ENCODE data around the gene USP20.

Gene USP20

GRCh38 chr9:129816501-129817435, 18.5 kb upstream of the USP20 start:
- peaks cover 24 to 87% (median 63%) of the 10 kb centered on the region in 4 experiments for H3K36me3 ChIP-seq (ENCODE audit: control insufficient read depth in 4 of 4, insufficient read depth in 4 of 4, low read length in 3 of 4)
- ChIA-PET CTCF (interaction anchor here (1.4 kb wide), 1 partner anchor 90 kb away, joined by 3 read pairs; no protein-coding TSS in a partner anchor), POLR2A (interaction anchor here (1.0 to 1.2 kb wide), 2 partner anchors 59 to 226 kb away, joined by 3 read pairs; partner anchors contain the start of gene FNBP1)
- 92% methylated on average over 11 of the region's 14 CpGs for WGBS (ENCODE audit: insufficient coverage)
- no peak overlapping the region for H3K4me3 ChIP-seq (ENCODE audit: control insufficient read depth in 1 of 7, extremely low read depth in 1 of 7, insufficient read depth in 4 of 7, low read depth in 2 of 7, low read length in 6 of 7)
- DNase-seq, result peak in 1 of 3 donors; percentile 42
- H3K27ac ChIP-seq (ENCODE audit: insufficient read depth in 1 of 2, low read depth in 1 of 2, low read length in 2 of 2, poor library complexity in 1 of 2, severe bottlenecking in 2 of 2), result no peak overlapping the region
- H3K9me3 ChIP-seq (ENCODE audit: control extremely low read depth in 1 of 5, control insufficient read depth in 4 of 5, insufficient read depth in 2 of 5, low read depth in 1 of 5, low read length in 4 of 5), result no peaks in the 10 kb centered on the region
- H3K4me1 ChIP-seq (ENCODE audit: control extremely low read depth in 1 of 4, control insufficient read depth in 4 of 4, insufficient read depth in 4 of 4, low read length in 3 of 4), result peaks cover 0 to 4% (median 0%) of the 10 kb centered on the region in 4 experiments
- no peaks in the 10 kb centered on the region for H3K27me3 ChIP-seq (replicated peaks in 2 of 5; ENCODE audit: control insufficient read depth in 4 of 5, insufficient read depth in 5 of 5, low read length in 4 of 5)

GRCh38 chr9:129822898-129823541, 12.2 kb upstream of the USP20 start:
- 32% methylated on average over 19 of the region's 26 CpGs for WGBS (ENCODE audit: insufficient coverage)
- DNase-seq, result peak in 1 of 3 donors; percentile 24
- Histone ChIP-seq H3K27me3 (replicated peaks in 2 of 5; ENCODE audit: control insufficient read depth in 4 of 5, insufficient read depth in 5 of 5, low read length in 4 of 5) (no peaks in the 10 kb centered on the region), H3K4me1 (ENCODE audit: control extremely low read depth in 1 of 4, control insufficient read depth in 4 of 4, insufficient read depth in 4 of 4, low read length in 3 of 4) (peaks cover 0 to 13% (median 10%) of the 10 kb centered on the region in 4 experiments), H3K9me3 (ENCODE audit: control extremely low read depth in 1 of 5, control insufficient read depth in 4 of 5, insufficient read depth in 2 of 5, low read depth in 1 of 5, low read length in 4 of 5) (no peaks in the 10 kb centered on the region), H3K36me3 (ENCODE audit: control insufficient read depth in 4 of 4, insufficient read depth in 4 of 4, low read length in 3 of 4) (peaks cover 9 to 48% (median 31%) of the 10 kb centered on the region in 4 experiments), H3K4me3 (ENCODE audit: control insufficient read depth in 1 of 7, extremely low read depth in 1 of 7, insufficient read depth in 4 of 7, low read depth in 2 of 7, low read length in 6 of 7) (peak overlapping the region in 6 of 7 experiments; percentile 59 to 91 (median 80)), H3K27ac (ENCODE audit: insufficient read depth in 1 of 2, low read depth in 1 of 2, low read length in 2 of 2, poor library complexity in 1 of 2, severe bottlenecking in 2 of 2) (peak overlapping the region in 1 of 2 experiments; percentile 66)
- CTCF ChIA-PET, result interaction anchor here (1.5 kb wide), 1 partner anchor 56 kb away, joined by 4 read pairs; no protein-coding TSS in a partner anchor
- POLR2A ChIA-PET, result interaction anchor here (0.7 to 0.8 kb wide), 2 partner anchors 13 to 56 kb away, joined by 3 to 4 read pairs; no protein-coding TSS in a partner anchor

GRCh38 chr9:129823542-129823934, 11.7 kb upstream of the USP20 start:
- no peak for DNase-seq
- Histone ChIP-seq H3K9me3 (ENCODE audit: control extremely low read depth in 1 of 5, control insufficient read depth in 4 of 5, insufficient read depth in 2 of 5, low read depth in 1 of 5, low read length in 4 of 5) (no peaks in the 10 kb centered on the region), H3K27ac (ENCODE audit: insufficient read depth in 1 of 2, low read depth in 1 of 2, low read length in 2 of 2, poor library complexity in 1 of 2, severe bottlenecking in 2 of 2) (peak overlapping the region in 1 of 2 experiments; percentile 66), H3K4me1 (ENCODE audit: control extremely low read depth in 1 of 4, control insufficient read depth in 4 of 4, insufficient read depth in 4 of 4, low read length in 3 of 4) (peaks cover 0 to 13% (median 11%) of the 10 kb centered on the region in 4 experiments), H3K27me3 (replicated peaks in 2 of 5; ENCODE audit: control insufficient read depth in 4 of 5, insufficient read depth in 5 of 5, low read length in 4 of 5) (no peaks in the 10 kb centered on the region), H3K4me3 (ENCODE audit: control insufficient read depth in 1 of 7, extremely low read depth in 1 of 7, insufficient read depth in 4 of 7, low read depth in 2 of 7, low read length in 6 of 7) (peak overlapping the region; percentile 70 to 91 (median 80)), H3K36me3 (ENCODE audit: control insufficient read depth in 4 of 4, insufficient read depth in 4 of 4, low read length in 3 of 4) (peaks cover 6 to 46% (median 28%) of the 10 kb centered on the region in 4 experiments)
- CTCF ChIA-PET, result interaction anchor here (1.0 kb wide), 1 partner anchor 11 kb away, joined by 5 read pairs; no protein-coding TSS in a partner anchor
- POLR2A ChIA-PET, result interaction anchor here (0.8 to 1.0 kb wide), 2 partner anchors 11 to 56 kb away, joined by 3 to 4 read pairs; partner anchors contain the start of genes C9orf78 and USP20
- 0% methylated on average over 6 of the region's 15 CpGs for WGBS (ENCODE audit: insufficient coverage)

- DNase-seq, result peak; percentile 95 to 97 (median 97)
- Histone ChIP-seq H3K4me3 (ENCODE audit: control insufficient read depth in 1 of 7, extremely low read depth in 1 of 7, insufficient read depth in 4 of 7, low read depth in 2 of 7, low read length in 6 of 7) (peak within 1 kb of the TSS; percentile 70 to 91 (median 80)), H3K9me3 (ENCODE audit: control extremely low read depth in 1 of 5, control insufficient read depth in 4 of 5, insufficient read depth in 2 of 5, low read depth in 1 of 5, low read length in 4 of 5) (no peaks in the 10 kb centered on the region), H3K27ac (ENCODE audit: insufficient read depth in 1 of 2, low read depth in 1 of 2, low read length in 2 of 2, poor library complexity in 1 of 2, severe bottlenecking in 2 of 2) (peak within 1 kb of the TSS in 1 of 2 experiments; percentile 66), H3K27me3 (replicated peaks in 2 of 5; ENCODE audit: control insufficient read depth in 4 of 5, insufficient read depth in 5 of 5, low read length in 4 of 5) (no peaks in the 10 kb centered on the region), H3K4me1 (ENCODE audit: control extremely low read depth in 1 of 4, control insufficient read depth in 4 of 4, insufficient read depth in 4 of 4, low read length in 3 of 4) (peaks cover 0 to 13% (median 11%) of the 10 kb centered on the region in 4 experiments), H3K36me3 (ENCODE audit: control insufficient read depth in 4 of 4, insufficient read depth in 4 of 4, low read length in 3 of 4) (peaks cover 4 to 46% (median 28%) of the 10 kb centered on the region in 4 experiments)
- 2% methylated on average over 42 of the region's 47 CpGs for WGBS (ENCODE audit: insufficient coverage)
- POLR2A ChIA-PET, result interaction anchor here (0.8 to 1.0 kb wide), 2 partner anchors 11 to 55 kb away, joined by 3 to 4 read pairs; partner anchors contain the start of genes C9orf78 and USP20
- CTCF ChIA-PET, result interaction anchor here (1.0 kb wide), 1 partner anchor 10 kb away, joined by 5 read pairs; no protein-coding TSS in a partner anchor
Observed at GRCh38 chr9:129823935-129824601, 11.2 kb upstream of the USP20 start, which contains the start of gene TOR1A. TOR1A (minus strand) TSS chr9:129824136; CDS start chr9:129824085, 51 bp downstream.

- CTCF ChIA-PET, result interaction anchor here (1.4 kb wide), 1 partner anchor 59 kb away, joined by 3 read pairs; no protein-coding TSS in a partner anchor
- no peak for DNase-seq
- no peak overlapping the region for H3K27ac ChIP-seq (ENCODE audit: insufficient read depth in 1 of 2, low read depth in 1 of 2, low read length in 2 of 2, poor library complexity in 1 of 2, severe bottlenecking in 2 of 2)
- no peaks in the 10 kb centered on the region for H3K27me3 ChIP-seq (replicated peaks in 2 of 5; ENCODE audit: control insufficient read depth in 4 of 5, insufficient read depth in 5 of 5, low read length in 4 of 5)
- H3K4me3 ChIP-seq (ENCODE audit: control insufficient read depth in 1 of 7, extremely low read depth in 1 of 7, insufficient read depth in 4 of 7, low read depth in 2 of 7, low read length in 6 of 7), result no peak overlapping the region
- H3K9me3 ChIP-seq (ENCODE audit: control extremely low read depth in 1 of 5, control insufficient read depth in 4 of 5, insufficient read depth in 2 of 5, low read depth in 1 of 5, low read length in 4 of 5), result no peaks in the 10 kb centered on the region
- 96% methylated on average over 3 of the region's 6 CpGs for WGBS (ENCODE audit: insufficient coverage)
- peaks cover 0 to 13% (median 11%) of the 10 kb centered on the region in 4 experiments for H3K4me1 ChIP-seq (ENCODE audit: control extremely low read depth in 1 of 4, control insufficient read depth in 4 of 4, insufficient read depth in 4 of 4, low read length in 3 of 4)
- H3K36me3 ChIP-seq (ENCODE audit: control insufficient read depth in 4 of 4, insufficient read depth in 4 of 4, low read length in 3 of 4), result peaks cover 2 to 53% (median 40%) of the 10 kb centered on the region in 4 experiments
- POLR2A ChIA-PET, result no interaction called here
Observed at GRCh38 chr9:129826344-129826743, 8.9 kb upstream of the USP20 start.

GRCh38 chr9:129826759-129827158, 8.5 kb upstream of the USP20 start:
- Histone ChIP-seq H3K4me3 (ENCODE audit: control insufficient read depth in 1 of 7, extremely low read depth in 1 of 7, insufficient read depth in 4 of 7, low read depth in 2 of 7, low read length in 6 of 7) (no peak overlapping the region), H3K36me3 (ENCODE audit: control insufficient read depth in 4 of 4, insufficient read depth in 4 of 4, low read length in 3 of 4) (peaks cover 3 to 53% (median 40%) of the 10 kb centered on the region in 4 experiments), H3K9me3 (ENCODE audit: control extremely low read depth in 1 of 5, control insufficient read depth in 4 of 5, insufficient read depth in 2 of 5, low read depth in 1 of 5, low read length in 4 of 5) (no peaks in the 10 kb centered on the region), H3K4me1 (ENCODE audit: control extremely low read depth in 1 of 4, control insufficient read depth in 4 of 4, insufficient read depth in 4 of 4, low read length in 3 of 4) (peaks cover 0 to 13% (median 11%) of the 10 kb centered on the region in 4 experiments), H3K27me3 (replicated peaks in 2 of 5; ENCODE audit: control insufficient read depth in 4 of 5, insufficient read depth in 5 of 5, low read length in 4 of 5) (no peaks in the 10 kb centered on the region), H3K27ac (ENCODE audit: insufficient read depth in 1 of 2, low read depth in 1 of 2, low read length in 2 of 2, poor library complexity in 1 of 2, severe bottlenecking in 2 of 2) (no peak overlapping the region)
- ChIA-PET POLR2A (interaction anchor here (0.6 kb wide), 1 partner anchor 722 kb away, joined by 3 read pairs; no protein-coding TSS in a partner anchor), CTCF (interaction anchor here (1.4 kb wide), 1 partner anchor 58 kb away, joined by 3 read pairs; no protein-coding TSS in a partner anchor)
- WGBS (ENCODE audit: insufficient coverage), result 33% methylated on average over 1 of the region's 1 CpG
- DNase-seq, result no peak
